Ramos (cell line): ENCODE data around the gene ZRANB2.

Source experiments
- in situ Hi-C: fragments of 300-500 bp; cut with MboI; formaldehyde crosslinking; loops from one replicate; pipeline ENCODE4 v1.14.3; 2022; ENCODE audit warnings: low sequenced_read_pairs; ENCODE audit not compliant: unreplicated experiment

Gene ZRANB2

GRCh38 chr1:71072273-71072672 is 8.6 kb downstream of the ZRANB2 start:
- in situ Hi-C loops, result no loop called here

GRCh38 chr1:71071720-71072119 is 9.1 kb downstream of the ZRANB2 start:
- in situ Hi-C loops, result no loop called here

- in situ Hi-C loops, result no loop called here
These were observed 12.3 kb downstream of the ZRANB2 start for GRCh38 chr1:71068325-71069240.

GRCh38 chr1:71054791-71055190 is 26.0 kb downstream of the ZRANB2 start:
- in situ Hi-C loops, result no loop called here

- in situ Hi-C loops, result no loop called here
These were observed 26.5 kb downstream of the ZRANB2 start for GRCh38 chr1:71054281-71054731.

- in situ Hi-C loops, result no loop called here
These were observed 27.1 kb downstream of the ZRANB2 start for GRCh38 chr1:71053758-71054157.

GRCh38 chr1:71053146-71053545 is 27.7 kb downstream of the ZRANB2 start:
- in situ Hi-C loops, result no loop called here

GRCh38 chr1:71049951-71050598 is 30.8 kb downstream of the ZRANB2 start:
- in situ Hi-C loops, result loop anchor here (10.0 kb wide), 2 partner anchors 365 to 525 kb away; no protein-coding TSS in a partner anchor

GRCh38 chr1:71047635-71048607 is 32.9 kb downstream of the ZRANB2 start, which contains the start of gene PTGER3:
Gene PTGER3, minus strand, starts transcription at chr1:71047816. Its CDS starts 239 bp downstream, at chr1:71047577.
- in situ Hi-C loops, result loop anchor here (10.0 kb wide), 2 partner anchors 363 to 523 kb away; no protein-coding TSS in a partner anchor

GRCh38 chr1:71046891-71047634 is 33.8 kb downstream of the ZRANB2 start:
- in situ Hi-C loops, result loop anchor here (10.0 kb wide), 2 partner anchors 362 to 522 kb away; no protein-coding TSS in a partner anchor

GRCh38 chr1:71045463-71046028 is 35.3 kb downstream of the ZRANB2 start:
- in situ Hi-C loops, result loop anchor here (10.0 kb wide), 2 partner anchors 361 to 521 kb away; no protein-coding TSS in a partner anchor

- in situ Hi-C loops, result loop anchor here (10.0 kb wide), 2 partner anchors 360 to 520 kb away; no protein-coding TSS in a partner anchor
These were observed 36.0 kb downstream of the ZRANB2 start for GRCh38 chr1:71044833-71045232.

GRCh38 chr1:71043065-71043464 is 37.8 kb downstream of the ZRANB2 start:
- in situ Hi-C loops, result loop anchor here (10.0 kb wide), 2 partner anchors 358 to 518 kb away; no protein-coding TSS in a partner anchor

- in situ Hi-C loops, result loop anchor here (10.0 kb wide), 2 partner anchors 357 to 517 kb away; no protein-coding TSS in a partner anchor
These were observed 39.0 kb downstream of the ZRANB2 start for GRCh38 chr1:71041806-71042205.

GRCh38 chr1:71039661-71040262 is 41.1 kb downstream of the ZRANB2 start:
- in situ Hi-C loops, result loop anchor here (10.0 kb wide), 2 partner anchors 355 to 515 kb away; no protein-coding TSS in a partner anchor

- in situ Hi-C loops, result no loop called here
These were observed 41.9 kb downstream of the ZRANB2 start for GRCh38 chr1:71038942-71039341.

GRCh38 chr1:71037829-71038620 is 42.8 kb downstream of the ZRANB2 start:
- in situ Hi-C loops, result no loop called here
